AG09309 (cell line): ENCODE data around the gene PLCH1.
"Not testable (repeated sequence)": the region's sequence is repeated elsewhere in the genome, so short reads cannot be mapped to it uniquely, and the experiment has no call there.

ENCODE experiments used
- DNase-seq: peaks from one replicate; pipeline ENCODE4 v3.0.0-alpha.2; 2010; ENCODE audit warnings: low read depth
- H3K4me3 ChIP-seq: 2 replicates; pipeline ENCODE4 v1.5.1; 2011; ENCODE audit warnings: mild to moderate bottlenecking, low read depth, low read length, moderate library complexity; ENCODE audit not compliant: control insufficient read depth
- TF ChIP-seq, protein P1 (sequence below): IDR thresholded peaks from 2 replicates; pipeline ENCODE4 v1.5.1; 2011; ENCODE audit warnings: mild to moderate bottlenecking, low read depth, low read length, inconsistent platforms; ENCODE audit not compliant: insufficient read depth, control insufficient read depth; ENCODE audit errors: missing control alignments

The PLCH1 gene

DNA sequence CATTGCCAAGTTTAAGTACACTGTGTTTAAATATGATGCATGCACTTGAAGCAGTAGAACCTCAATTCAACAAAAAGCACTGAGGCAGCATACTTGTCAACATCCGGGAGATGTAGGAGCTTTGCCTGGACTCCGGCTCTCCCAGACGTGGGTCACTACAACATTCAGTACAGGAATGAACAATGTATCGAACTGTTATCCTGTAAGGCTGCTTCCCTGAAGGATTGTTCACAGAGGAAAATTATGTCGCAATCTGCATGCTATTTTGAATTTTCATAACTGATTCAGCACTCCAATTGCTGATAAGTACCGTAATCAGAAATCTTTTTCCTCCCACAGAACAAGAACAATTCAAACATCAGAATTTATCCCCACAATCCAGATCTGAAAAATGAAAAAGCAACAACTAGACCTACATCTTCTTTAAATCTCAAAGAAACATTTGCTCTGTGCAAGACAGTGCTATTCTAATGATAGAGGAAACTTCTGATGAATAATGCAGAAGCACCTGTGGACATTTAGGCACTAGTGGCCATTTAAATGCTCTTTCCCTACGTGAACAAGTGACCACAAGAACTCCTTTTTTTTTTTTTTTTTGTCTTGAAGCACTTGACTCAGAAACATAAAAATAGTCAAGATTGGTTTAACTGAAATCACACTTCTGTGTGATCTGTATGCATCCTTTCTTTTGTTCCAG lies 113.4 kb downstream of the PLCH1 start:
- DNase-seq: no peak
- H3K4me3 ChIP-seq: no peak overlapping the region
- TF ChIP-seq, protein P1, sequence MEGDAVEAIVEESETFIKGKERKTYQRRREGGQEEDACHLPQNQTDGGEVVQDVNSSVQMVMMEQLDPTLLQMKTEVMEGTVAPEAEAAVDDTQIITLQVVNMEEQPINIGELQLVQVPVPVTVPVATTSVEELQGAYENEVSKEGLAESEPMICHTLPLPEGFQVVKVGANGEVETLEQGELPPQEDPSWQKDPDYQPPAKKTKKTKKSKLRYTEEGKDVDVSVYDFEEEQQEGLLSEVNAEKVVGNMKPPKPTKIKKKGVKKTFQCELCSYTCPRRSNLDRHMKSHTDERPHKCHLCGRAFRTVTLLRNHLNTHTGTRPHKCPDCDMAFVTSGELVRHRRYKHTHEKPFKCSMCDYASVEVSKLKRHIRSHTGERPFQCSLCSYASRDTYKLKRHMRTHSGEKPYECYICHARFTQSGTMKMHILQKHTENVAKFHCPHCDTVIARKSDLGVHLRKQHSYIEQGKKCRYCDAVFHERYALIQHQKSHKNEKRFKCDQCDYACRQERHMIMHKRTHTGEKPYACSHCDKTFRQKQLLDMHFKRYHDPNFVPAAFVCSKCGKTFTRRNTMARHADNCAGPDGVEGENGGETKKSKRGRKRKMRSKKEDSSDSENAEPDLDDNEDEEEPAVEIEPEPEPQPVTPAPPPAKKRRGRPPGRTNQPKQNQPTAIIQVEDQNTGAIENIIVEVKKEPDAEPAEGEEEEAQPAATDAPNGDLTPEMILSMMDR: no peak

DNA sequence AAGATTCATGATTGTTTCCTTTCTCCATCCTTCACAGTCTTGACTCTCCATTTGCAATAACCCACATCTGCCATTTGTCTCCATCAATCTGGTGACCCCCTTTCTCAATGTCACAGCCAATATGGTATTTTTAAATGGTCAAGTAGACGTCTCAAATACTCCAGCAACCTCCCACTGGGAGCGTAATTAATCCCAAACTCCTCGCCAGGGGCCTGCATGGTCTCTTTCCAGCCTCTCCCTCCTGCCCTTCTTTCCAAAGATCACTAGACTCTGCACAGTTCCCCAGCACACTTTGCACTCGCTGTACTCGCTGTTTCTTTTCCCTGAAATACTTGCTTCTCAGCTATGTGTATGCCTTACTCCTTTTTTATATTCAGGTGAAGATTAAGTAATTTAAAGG lies 115.3 kb downstream of the PLCH1 start:
- no peak overlapping the region for H3K4me3 ChIP-seq
- TF ChIP-seq, protein P1: no peak
- DNase-seq: no peak

- DNase-seq: no peak
- H3K4me3 ChIP-seq: no peak overlapping the region
- TF ChIP-seq, protein P1: no peak
Measured at GRCh38 chr3:155629056-155629455, 115.8 kb downstream of the PLCH1 start.

- H3K4me3 ChIP-seq, DNase-seq: not testable (repeated sequence)
Measured at GRCh38 chr3:155622647-155623046, 122.2 kb downstream of the PLCH1 start.

GRCh38 chr3:155620552-155620951 lies 124.3 kb downstream of the PLCH1 start:
- DNase-seq, H3K4me3 ChIP-seq: not testable (repeated sequence)

- DNase-seq: no peak
- TF ChIP-seq, protein P1: no peak
- no peak overlapping the region for H3K4me3 ChIP-seq
Measured at GRCh38 chr3:155619118-155619915, 125.6 kb downstream of the PLCH1 start.

DNA sequence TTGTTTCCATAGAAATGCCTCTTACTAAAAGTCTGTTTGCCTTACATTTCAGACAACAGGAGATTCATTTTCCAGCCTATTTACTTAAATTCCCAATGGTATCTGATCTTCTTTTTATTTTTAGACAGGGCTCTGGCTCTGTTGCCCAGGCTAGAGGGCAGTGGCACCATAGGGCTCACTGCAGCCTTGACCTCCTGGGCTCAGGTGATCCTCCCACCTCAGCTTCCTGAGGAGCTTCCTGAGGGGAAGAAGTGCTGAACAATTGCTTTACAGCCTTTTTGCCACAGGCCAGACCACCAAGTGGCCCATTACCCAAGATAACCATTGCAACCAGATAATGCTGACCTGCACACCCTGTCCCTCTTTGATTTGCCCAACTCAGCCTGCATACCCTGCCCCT lies 126.3 kb downstream of the PLCH1 start:
- no peak overlapping the region for H3K4me3 ChIP-seq
- TF ChIP-seq, protein P1: no peak
- no peak for DNase-seq
